C4-2B (cell line): ENCODE measurements around the gene HNRNPA3.

Source experiments
- ZFX ChIP-seq: fragments of 450-650 bp; IDR thresholded peaks from 2 replicates; pipeline ENCODE4 v1.6.1; 2017
- TF ChIP-seq, protein P1 (sequence below): fragments of 450-650 bp; conservative IDR thresholded peaks from 2 replicates; pipeline ENCODE4 v1.5.1; 2017; ENCODE audit warnings: mild to moderate bottlenecking

- TF ChIP-seq, protein P1, sequence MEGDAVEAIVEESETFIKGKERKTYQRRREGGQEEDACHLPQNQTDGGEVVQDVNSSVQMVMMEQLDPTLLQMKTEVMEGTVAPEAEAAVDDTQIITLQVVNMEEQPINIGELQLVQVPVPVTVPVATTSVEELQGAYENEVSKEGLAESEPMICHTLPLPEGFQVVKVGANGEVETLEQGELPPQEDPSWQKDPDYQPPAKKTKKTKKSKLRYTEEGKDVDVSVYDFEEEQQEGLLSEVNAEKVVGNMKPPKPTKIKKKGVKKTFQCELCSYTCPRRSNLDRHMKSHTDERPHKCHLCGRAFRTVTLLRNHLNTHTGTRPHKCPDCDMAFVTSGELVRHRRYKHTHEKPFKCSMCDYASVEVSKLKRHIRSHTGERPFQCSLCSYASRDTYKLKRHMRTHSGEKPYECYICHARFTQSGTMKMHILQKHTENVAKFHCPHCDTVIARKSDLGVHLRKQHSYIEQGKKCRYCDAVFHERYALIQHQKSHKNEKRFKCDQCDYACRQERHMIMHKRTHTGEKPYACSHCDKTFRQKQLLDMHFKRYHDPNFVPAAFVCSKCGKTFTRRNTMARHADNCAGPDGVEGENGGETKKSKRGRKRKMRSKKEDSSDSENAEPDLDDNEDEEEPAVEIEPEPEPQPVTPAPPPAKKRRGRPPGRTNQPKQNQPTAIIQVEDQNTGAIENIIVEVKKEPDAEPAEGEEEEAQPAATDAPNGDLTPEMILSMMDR = no peak
- no peak for TF ChIP-seq ZFX
Observed at GRCh38 chr2:177184606-177185005, 28.0 kb upstream of the HNRNPA3 start.
